HG02840 (cell line): ENCODE data around the gene SF3B1.
A peak's percentile ranks its signal among the peaks of the same experiment; 100 is the strongest.
"Not testable (repeated sequence)": the region's sequence is repeated elsewhere in the genome, so short reads cannot be mapped to it uniquely, and the experiment has no call there.

Experiments
- ATAC-seq: cut with Tn5 transposase; IDR thresholded peaks from one replicate; pipeline ENCODE4 v1.9.1; 2021; ENCODE audit warnings: mild to moderate bottlenecking, moderate library complexity, moderate number of reproducible peaks; ENCODE audit not compliant: unreplicated experiment, low FRiP score

Gene SF3B1

DNA sequence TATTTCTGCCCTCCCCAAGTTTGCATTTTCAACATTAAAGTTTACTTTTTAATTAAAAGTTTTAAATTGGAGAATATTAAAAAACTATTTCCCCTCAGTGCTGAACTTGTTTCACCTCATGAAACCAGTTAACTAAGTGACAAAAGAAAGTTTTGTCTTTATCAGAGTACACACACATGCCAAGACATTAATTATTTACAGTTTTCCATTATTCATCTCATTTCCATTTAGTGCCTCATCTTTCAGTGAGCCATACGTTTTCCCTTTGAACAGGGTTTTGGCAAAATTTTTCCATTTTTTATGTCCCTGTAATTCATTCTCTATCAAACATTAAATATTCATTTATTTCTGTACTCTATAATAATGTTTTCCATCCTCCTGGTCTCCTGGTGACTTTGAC, 53.2 kb downstream of the SF3B1 start:
- no peak for ATAC-seq

DNA sequence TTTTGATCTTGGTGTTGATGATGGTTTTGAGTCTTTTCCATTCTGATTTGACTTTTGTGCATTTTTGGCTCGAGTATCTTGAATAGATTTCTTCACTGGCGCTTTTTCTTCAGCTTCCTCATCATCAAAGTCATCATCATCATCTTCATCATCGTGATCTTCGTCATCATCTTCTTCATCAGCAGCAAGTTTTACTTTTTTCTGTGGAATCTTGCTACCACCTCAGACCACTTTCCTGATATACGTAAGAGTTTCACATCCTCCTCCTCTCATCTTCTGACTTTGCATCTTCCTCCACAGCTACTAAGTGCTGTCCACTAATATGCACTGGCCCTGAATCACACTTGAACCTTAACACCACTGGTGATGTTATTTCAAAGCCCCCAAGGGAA, 54.9 kb downstream of the SF3B1 start:
- ATAC-seq, result not testable (repeated sequence)

DNA sequence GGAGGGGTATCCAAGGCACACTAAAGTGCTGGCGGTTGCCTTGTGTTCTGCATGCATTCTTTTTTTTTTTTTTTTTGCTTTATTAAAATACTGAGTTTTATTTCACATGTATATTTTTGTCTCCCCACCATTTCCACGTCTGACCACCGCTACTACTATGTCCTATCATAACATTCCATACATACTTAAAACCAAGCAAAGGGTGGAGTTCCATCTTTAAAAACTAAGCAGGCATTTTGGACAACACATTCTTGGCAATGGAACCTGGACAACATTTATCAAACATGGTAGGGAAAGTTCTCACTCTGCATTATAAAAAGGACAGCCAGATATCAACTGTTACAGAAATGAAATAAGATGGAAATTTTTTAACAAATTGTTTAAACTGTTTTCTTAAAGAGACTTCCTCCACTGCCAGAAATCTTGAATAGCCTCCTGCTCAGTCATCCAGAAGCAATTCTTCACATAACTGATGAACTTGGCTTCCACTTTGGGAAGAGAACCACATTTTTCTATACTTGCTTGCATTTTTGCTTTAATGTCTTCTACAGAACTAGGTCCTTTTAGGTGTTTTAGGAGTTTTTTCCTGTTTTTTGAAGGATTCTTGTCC, 55.4 kb downstream of the SF3B1 start:
- not testable (repeated sequence) for ATAC-seq

DNA sequence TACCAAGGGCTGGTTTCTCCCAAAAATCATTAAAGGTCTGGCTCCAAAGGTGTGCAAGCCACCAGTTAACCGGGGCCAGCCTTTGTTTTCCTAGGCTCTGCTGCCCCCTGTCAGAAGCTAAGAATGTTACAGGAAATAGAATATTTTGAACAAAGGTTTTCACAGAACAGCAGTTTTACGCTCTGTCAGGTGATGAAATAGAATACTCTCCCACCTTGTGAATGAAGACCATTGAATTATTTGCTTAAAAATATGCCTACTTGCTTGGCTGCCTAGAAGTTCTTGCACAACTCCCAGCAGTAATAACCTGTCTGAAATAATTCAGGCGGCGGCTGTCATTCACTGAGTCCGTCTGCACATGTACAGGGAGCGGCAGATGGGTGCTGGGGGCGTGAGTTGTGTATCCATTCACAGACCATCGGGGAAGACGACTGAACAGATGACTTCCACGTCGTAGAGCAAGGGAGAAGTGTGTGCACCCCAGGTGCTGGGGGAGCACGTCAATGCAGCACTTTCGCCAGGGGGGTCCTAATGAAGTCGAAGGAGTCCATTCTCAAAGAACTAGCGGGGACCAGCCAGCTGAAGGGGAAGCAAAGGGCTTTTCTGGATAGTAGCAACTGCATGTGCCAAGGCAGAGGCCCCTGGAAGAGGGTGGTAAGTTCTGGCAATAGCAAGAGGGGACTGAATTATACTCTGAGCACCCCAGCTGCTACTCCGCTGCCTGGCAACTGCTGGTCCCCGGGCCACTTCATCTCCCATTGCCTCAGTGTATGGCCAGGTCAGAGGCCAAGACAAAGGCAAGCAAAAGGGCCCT, 56.1 kb downstream of the SF3B1 start:
- ATAC-seq, result no peak

DNA sequence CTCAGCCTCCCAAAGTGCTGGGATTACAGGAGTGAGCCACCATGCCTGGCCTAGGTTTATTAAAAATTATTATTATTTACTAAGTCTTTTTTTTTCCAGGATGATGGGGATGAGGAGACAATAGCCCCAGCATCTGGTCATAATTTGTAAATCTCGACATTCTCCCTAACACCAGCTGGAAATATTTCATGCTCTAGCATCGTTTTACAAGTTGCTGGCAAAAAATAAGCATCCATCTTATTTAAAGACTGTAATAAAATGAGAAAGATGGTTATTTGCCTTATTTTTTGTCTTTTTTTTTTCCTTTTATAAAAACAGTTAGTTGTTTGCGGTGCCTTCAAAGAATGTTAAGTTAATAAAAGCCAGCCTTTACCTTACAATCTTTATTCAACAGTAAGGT, 56.7 kb downstream of the SF3B1 start:
- no peak for ATAC-seq

DNA sequence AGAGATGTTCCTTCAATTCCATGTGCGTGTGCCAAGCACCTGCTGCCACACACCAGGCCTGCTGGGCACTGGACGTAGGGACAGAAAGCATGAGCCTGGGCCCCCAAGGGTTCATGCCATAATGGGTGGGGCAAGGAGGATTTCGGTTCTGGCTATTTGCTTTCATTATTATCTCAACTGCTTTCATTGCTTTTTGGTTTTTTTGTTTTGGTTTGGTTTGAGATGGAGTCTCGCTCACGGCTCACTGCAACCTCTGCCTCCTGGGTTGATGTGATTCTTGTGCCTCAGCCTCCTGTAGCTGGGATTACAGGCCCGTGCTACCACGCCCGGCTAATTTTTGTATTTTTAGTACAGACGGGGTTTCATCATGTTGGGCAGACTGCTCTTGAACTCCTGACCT, 57.2 kb downstream of the SF3B1 start:
- no peak for ATAC-seq

DNA sequence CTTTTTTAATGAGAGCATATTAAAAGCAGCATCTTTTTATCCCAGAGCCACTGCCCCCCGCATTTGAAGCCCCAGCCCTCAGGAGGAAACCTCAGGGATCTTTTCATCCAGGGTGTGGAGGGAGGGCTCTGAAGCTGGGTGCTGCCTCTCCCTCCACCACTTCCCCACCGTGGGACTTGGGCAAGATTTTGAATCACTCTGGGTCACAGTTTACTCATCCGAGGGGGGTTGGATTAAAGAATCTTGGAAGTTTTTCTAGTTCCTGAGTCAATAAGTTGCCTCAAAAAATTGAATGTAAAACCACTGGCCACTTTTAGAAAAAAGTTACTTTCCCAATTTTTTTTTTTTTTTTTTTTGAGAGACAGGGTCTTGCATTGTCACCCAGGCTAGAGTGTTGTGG, 62.2 kb downstream of the SF3B1 start:
- no peak for ATAC-seq

DNA sequence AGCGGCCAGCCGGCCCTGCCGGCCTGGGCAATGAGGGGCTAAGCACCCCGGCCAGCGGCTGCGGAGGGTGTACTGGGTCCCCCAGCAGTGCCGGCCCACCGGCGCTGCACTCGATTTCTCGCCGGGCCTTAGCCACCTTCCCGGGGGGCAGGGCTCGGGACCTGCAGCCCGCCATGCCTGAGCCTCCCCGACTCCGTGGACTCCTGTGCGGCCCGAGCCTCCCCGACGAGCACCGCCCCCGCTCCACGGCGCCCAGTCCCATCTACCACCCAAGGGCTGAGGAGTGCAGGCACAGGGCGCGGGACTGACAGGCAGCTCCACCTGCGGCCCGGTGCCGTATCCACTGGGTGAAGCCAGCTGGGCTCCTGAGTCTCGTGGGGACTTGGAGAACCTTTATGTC, 64.2 kb downstream of the SF3B1 start:
- ATAC-seq, result not testable (repeated sequence)

DNA sequence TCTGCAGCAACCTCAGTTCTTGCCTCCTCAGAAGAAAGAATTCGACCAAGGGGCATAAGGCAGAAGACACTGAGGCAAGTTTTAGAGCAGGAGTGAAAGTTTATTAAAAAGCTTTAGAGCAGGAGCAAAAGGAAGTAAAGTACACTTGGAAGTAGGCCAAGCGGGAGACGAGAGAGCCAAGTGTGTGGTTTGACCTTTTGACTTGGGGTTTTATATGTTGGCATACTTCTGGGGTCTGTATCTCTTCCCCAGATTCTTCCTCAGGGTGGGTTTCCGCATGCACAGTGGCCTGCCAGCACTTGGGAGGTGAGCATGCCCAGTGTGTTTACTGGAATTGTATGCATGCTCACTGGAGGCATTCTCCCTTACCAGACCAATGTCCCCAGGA, 64.9 kb downstream of the SF3B1 start:
- no peak for ATAC-seq

DNA sequence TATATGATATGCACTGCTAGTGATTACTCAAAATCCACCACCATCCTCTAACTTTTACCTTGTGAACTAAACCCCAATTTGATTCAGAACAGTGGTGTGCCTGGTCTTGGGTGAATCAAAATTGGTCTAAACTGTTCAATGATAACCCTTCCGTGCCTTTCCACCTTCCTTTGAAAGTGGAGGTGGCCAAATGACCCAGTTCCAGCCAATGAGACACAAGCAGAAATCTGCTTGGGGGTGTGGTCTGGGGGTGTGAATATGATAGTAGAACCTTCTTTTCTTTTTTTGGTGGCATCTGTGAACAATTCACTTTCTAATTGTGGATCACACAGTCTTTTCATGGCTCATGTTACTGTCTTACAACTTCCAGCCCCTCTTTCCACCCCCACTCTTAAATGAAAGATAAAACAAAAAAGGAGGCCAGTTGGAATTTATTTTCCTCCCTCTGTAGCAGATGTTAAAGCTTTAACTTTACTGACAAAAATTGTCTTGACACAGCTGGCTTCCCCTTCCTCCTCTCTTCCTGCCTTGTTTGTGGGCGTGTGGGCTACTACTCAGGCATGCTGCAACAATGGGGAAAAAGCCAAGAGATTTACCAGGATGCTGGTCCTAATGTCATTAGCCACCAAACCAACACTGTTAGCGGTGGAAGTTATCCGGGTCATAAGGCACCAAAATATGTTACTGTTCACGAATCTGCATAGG, 65.4 kb downstream of the SF3B1 start:
- ATAC-seq, result no peak

DNA sequence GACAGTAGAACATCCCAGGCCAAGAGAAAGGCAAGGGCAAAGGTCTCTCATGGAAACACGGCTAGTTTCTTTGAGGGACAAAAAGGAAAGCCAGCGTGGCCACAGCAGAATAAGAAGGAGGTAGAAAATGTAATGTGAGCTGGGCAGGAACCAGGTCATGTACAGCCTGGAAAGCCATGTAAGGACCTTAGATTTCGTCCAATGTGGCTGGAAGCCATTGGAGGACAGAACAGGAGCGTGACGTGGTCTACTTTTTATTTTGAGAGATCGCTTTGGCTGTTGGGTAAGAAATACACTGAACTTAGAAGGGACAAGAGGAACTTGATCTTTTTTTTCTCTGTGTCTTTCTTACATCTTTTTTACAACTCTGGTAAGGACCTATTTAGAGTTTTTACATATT, 66.4 kb downstream of the SF3B1 start:
- ATAC-seq, result no peak

DNA sequence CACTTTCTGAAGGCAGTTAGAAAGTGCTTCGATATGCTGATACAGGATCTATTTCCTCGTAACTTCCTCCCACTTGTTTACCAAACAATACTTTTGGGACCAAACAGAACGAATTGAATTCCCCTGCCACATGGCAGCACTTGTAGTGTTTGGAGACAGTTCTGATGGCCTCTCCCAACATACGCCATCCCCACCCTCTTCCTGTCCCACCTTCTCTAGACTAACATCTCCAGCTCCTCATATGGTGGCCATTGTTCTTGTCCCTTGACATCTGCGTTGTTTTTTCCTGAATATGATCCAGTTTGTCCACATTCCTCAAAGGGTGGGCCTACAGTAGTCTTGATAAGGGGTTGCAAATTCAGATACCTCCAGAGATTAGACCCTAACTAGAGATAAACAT, 70.8 kb downstream of the SF3B1 start:
- ATAC-seq, result no peak

DNA sequence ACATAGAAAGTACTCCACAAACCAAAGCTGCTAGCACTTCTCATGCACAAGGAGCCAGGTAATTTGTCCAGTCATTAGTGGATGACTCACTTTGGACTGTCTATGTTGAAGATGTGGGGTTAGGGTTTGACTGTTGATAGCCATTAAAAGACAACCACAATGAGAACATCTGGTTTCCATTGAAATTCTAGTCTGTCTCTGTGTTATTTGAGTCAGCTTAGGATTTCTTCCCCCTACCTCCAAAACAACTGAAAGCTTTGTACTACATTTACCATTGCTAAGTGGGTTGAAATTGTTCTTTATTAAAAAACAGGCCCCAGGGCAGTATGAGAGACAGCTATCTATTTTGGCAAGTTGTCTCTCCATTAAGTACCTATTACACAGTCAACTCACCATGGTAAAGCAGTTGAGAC, 74.1 kb downstream of the SF3B1 start:
- peak; percentile 74 for ATAC-seq

DNA sequence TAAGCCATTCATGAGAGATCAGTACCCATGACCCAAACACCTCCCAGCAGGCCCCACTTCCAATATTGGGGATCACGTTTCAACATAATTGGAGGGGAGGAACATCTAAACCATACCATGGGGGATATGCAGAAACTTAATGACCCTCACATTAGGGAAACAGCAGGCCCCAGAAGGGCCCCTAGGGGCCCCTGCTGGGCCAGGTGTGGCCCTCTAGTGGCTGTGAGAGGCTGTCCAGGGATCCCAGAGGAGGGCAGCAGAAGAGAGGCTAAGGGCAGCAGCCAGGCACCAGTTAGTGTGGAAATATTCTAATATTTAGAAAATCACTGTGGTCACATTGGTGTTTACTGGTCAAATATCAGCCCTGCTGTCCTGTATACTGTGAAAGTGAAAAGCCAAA, 75.0 kb downstream of the SF3B1 start:
- ATAC-seq, result no peak

DNA sequence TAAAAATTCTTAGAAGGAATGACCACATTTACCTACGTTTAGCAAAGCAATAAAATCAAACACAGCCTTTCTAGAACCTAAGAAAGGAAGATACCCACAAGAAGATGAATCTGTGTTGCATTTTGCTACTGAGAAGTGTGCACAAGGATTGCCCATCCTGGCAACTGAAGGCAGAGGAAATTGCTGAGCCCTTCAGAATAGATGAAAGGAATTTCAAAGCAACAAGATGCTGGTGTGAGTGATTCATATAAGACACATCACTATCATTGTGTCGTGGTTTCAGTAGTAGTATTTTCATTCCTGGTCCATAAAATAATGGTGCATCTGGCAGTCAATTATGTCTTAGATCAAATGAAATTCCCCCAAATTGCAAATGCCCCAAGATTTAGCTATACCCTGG, 75.9 kb downstream of the SF3B1 start:
- no peak for ATAC-seq

DNA sequence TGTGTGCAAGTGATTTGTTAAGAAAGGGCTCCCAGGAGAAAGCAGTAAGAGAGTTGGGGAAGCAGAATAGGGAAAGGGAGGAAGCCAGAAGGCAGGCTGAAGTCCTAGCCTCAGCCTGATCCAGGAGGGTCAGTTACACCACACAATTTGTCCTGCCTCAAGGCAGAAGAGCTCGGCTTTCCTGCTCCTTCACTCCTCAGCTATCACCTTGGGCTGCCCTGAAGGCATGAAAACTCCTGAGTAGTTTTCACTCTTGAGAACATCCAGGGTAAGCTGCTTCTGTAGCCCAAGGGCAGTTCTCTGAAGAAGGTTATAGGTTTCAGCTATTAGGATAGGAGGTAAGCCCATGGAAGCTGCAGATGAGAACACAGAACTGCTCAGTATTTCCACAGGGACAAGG, 76.8 kb downstream of the SF3B1 start:
- no peak for ATAC-seq

DNA sequence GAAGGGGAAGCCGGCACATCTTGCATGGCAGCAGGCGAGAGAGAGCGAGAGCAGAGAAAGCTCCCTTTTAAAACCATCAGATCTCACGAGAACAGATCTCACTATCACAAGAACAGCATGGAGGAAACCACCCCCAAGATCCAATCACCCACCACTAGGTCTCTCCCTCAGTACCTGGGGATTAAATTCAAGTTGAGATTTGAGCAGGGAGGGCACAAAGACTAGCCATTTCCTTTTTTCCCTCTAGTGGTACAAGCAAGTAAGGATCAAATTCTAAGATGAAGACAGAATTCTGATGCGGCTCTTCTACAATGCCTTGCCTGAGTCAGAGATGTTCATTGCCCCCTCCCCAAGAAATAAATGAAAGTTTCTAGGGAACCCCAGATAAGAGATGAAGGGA, 78.7 kb downstream of the SF3B1 start:
- ATAC-seq, result no peak

DNA sequence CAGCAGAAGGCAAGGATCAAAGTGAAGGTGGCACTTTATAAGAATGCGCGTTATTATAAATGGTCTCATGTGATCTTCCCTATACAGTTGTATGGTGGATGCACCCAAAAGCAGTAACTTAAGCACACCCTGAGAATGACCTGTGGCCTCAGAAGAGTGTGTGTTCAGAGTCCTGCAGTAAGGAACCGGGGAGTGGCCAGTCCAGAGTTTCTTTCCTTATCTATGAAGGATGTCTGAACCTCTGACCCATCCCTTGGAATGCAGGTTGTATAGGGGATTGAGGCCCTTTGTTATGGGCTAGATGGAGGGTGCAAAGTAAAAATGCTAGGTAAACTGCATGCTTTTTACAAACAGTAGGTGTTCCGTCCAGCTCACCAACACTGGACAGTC, 80.7 kb downstream of the SF3B1 start:
- no peak for ATAC-seq

DNA sequence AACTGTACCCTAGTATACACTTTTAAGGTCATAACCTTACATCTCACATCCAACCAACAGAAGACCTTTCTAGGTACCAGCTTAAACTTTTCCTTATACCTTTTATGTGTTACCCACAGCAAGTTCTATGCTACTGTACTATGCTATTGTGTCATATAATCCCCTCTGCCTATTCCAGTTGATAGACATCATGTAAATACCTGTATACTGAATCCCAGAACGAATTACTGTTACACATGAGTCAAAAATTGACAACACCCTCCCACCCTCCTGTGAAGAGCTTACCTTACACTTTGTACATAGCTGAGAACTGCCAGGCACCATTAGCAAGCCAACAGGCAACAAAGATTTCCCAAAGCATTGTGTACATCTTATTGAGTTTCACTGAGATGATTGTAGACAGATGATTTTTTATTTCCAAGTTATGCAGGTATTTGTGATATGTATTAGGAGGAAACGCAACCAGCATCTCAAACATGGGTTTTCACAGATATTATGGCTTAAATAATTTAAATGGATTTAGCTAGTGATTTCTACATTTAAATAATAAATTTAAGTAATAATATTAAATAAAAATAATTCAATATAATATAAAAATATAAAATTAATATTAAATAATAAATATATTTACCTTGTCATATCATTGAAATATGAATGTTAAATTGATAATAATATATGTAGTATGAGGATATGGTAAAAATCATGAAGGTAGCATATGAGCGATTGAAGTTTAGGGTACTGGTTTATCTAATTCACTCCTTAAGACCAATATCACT, 81.2 kb downstream of the SF3B1 start:
- ATAC-seq, result no peak

DNA sequence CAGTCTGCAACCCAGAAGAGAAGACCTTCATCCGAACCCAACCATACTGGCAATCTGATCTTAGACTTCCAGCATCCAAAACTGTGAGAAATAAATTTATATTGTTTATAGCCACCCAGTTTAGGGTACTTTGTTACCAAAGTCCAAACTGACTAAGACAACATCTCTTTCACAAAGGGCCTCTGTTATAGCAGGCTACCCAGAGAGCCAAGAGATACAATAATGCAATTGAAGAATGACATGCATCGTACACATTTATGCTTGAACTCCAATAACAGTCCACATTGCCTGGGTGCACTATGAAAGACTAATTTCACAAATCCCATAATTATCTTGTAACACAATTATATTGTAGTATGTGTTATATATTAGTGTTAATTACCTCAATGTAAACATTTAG, 85.1 kb downstream of the SF3B1 start:
- ATAC-seq, result no peak
